Astrocyte of the spinal cord (primary cell): ENCODE data around the gene PREB.
A peak's percentile ranks its signal among the peaks of the same experiment; 100 is the strongest.
"Not testable (repeated sequence)": the region's sequence is repeated elsewhere in the genome, so short reads cannot be mapped to it uniquely, and the experiment has no call there.

Experiments used
- DNase-seq: peaks from one replicate; pipeline ENCODE4 v3.0.0; 2011; ENCODE audit warnings: low read depth, low spot score
- H3K4me3 ChIP-seq: 2 replicates; pipeline ENCODE4 v1.5.1; 2011; ENCODE audit warnings: low read depth, mild to moderate bottlenecking, low read length, moderate library complexity
- in situ Hi-C: cut with HindIII; loops from 2 replicates; pipeline ENCODE4 v1.10.0; 2017; ENCODE audit warnings: low sequenced_read_pairs
- TF ChIP-seq, protein P1 (sequence below): IDR thresholded peaks from 2 replicates; pipeline ENCODE4 v1.5.1; 2012; ENCODE audit warnings: low read depth, mild to moderate bottlenecking, low read length, inconsistent platforms

PREB gene

DNA sequence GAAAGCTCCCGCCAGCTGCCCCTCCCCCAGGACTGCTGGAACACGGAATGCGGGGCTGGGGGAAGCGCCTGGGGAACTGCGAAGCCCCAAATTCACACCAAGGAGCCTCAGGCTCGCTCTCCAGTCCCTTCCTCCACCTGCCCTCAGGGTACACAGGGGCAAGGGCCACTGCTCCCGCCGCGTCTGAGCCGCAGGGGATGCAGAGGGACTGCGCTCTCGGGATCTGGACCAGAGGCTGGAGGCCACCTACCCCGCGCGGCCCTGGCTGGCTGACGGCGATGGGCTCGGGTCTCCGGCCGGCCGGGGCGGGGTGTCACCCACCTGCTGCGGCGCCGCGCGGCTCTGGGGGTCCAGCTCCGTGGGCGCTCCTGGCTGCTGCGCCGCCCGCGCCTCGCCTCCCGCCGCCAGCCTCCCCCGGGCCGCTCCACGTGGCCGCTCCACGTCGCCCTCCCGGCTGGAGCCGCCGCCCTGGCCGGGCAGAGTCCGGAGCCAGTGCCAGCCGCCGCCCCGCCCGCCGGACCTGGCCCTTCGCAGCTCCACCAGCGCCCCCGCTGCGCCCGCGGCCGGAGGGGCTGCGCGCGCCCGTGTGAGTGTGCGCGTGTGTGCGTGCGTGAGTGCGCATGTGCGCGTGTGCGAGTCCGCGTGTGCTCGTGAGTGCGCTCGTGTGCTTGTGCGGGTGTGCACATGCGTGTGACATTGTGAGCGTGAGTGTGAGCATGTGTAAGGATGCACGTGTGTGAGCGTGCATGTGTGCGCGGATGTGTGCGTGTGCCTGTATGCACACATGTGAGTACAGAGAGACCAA, 15.7 kb downstream of the PREB start, which contains the start of gene CGREF1:
CGREF1 (minus strand) TSS at position 604 of the 805 bp plus-strand sequence. CDS start 14,762 bp downstream, outside the sequence.
- H3K4me3 ChIP-seq = peak within 1 kb of the TSS; percentile 31
- in situ Hi-C loops = loop anchor here (25.0 kb wide), 1 partner anchor 144 kb away; the partner anchor contains the start of gene SLC30A3

DNA sequence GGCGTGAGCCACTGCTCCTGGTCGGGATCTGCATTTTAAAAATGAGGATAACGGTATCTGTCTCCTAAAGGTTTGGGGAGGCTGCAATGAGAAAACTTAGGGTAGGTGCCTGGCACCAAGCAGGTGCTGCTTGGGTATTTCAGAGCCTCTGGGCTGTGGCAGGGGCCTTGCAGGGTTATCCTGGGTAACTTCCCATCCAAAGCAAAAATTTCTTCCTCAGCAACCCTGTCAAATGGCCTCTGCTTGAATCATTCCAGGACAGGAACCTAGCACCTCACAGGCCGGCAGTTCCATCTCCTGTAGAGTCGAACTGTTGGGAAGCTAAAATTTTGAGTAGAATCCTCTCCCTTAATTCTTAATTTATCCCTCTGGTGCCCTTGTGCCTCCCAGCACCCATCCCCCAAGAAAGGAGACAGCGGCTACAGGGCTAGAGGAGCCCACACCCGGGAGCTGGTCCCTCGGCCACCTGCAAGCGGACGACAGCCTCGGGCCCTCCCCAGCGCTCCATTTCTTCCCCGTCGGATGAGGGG, 16.4 kb downstream of the PREB start:
- TF ChIP-seq, protein P1, sequence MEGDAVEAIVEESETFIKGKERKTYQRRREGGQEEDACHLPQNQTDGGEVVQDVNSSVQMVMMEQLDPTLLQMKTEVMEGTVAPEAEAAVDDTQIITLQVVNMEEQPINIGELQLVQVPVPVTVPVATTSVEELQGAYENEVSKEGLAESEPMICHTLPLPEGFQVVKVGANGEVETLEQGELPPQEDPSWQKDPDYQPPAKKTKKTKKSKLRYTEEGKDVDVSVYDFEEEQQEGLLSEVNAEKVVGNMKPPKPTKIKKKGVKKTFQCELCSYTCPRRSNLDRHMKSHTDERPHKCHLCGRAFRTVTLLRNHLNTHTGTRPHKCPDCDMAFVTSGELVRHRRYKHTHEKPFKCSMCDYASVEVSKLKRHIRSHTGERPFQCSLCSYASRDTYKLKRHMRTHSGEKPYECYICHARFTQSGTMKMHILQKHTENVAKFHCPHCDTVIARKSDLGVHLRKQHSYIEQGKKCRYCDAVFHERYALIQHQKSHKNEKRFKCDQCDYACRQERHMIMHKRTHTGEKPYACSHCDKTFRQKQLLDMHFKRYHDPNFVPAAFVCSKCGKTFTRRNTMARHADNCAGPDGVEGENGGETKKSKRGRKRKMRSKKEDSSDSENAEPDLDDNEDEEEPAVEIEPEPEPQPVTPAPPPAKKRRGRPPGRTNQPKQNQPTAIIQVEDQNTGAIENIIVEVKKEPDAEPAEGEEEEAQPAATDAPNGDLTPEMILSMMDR = no peak
- in situ Hi-C loops = loop anchor here (25.0 kb wide), 1 partner anchor 144 kb away; the partner anchor contains the start of gene SLC30A3
- no peak for DNase-seq
- H3K4me3 ChIP-seq = peak overlapping the region; percentile 31

More for the DNA sequence above, 15.7 kb downstream of the PREB start, which contains the start of gene CGREF1:
- no peak for DNase-seq
- TF ChIP-seq, protein P1 = no peak

DNA sequence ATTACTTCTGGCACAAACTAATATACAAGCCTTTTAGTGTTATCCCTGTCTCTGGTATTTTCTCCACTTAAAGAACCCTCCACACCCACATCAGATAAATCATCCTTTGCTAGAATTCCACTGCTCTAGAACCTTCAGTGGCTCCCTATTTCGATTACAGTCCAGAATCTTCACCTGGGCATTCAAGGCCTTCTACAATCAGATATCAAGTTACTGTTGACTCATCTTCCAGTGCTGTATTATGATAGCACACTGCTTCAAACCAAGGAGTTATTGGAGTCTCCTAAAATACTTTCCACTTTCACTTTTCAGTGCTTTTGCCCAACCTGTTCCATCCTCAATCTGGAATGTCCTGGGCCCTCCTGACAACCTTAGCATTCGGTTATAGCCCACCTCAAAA, 18.9 kb downstream of the PREB start:
- DNase-seq = no peak
- in situ Hi-C loops = loop anchor here (25.0 kb wide), 1 partner anchor 147 kb away; the partner anchor contains the start of gene SLC30A3
- H3K4me3 ChIP-seq = no peak overlapping the region

DNA sequence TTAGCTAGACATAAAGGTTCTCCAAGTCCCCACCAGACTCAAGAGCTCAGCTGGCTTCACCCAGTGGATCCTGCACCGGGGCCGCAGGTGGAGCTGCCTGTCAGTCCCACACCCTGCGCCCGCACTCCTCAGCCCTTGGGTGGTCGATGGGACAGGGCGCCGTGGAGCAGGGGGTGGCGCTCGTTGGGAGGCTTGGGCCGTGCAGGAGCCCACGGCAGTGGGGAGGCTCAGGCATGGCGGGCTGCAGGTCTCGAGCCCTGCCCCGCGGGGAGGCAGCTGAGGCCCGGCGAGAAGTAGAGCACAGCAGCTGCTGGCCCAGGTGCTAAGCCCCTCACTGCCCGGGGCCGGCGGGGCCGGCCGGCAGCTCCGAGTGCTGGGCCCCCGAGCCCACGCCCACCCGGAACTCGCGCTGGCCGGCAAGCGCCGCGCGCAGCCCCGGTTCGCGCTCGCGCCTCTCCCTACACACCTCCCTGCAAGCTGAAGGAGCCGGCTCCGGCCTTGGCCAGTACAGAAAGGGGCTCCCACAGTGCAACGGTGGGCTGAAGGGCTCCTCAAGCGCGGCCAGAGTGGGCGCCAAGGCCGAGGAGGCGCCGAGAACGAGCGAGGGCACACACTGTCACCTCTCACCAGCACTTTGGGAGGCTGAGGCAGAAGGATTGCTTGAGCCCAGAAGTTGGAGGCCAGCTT, 22.9 kb downstream of the PREB start:
- not testable (repeated sequence) for DNase-seq, H3K4me3 ChIP-seq
- in situ Hi-C loops = loop anchor here (25.0 kb wide), 1 partner anchor 151 kb away; the partner anchor contains the start of gene SLC30A3

More for the DNA sequence above, 18.9 kb downstream of the PREB start:
- TF ChIP-seq, protein P1 = no peak

DNA sequence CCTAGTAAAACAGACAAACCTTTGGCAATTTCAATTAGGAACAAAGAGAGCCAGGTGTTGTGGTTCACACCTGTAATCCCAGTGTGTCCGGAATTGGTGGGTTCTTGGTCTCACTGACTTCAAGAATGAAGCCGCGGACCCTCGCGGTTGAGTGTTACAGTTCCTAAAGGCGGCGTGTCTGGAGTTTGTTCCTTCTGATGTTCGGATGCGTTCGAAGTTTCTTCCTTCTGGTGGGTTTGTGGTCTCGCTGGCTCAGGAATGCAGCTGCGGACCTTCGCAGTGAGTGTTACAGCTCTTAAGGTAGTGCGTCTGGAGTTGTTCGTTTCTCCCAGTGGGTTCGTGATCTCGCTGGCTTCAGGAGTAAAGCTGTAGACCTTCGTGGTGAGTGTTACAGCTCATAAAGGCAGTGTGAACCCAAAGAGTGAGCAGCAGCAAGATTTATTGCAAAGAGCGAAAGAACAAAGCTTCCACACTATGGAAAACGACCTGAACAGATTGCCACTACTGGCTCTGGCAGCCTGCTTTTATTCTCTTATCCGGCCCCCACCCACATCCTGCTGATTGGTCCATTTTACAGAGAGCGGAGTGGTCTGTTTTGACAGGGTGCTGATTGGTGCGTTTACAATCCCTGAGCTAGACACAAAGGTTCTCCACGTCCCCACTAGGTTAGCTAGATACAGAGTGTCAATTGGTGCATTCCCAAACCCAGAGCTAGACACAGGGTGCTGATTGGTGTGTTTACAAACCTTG, 23.7 kb downstream of the PREB start:
- not testable (repeated sequence) for DNase-seq, H3K4me3 ChIP-seq
- in situ Hi-C loops = loop anchor here (25.0 kb wide), 1 partner anchor 152 kb away; the partner anchor contains the start of gene SLC30A3

DNA sequence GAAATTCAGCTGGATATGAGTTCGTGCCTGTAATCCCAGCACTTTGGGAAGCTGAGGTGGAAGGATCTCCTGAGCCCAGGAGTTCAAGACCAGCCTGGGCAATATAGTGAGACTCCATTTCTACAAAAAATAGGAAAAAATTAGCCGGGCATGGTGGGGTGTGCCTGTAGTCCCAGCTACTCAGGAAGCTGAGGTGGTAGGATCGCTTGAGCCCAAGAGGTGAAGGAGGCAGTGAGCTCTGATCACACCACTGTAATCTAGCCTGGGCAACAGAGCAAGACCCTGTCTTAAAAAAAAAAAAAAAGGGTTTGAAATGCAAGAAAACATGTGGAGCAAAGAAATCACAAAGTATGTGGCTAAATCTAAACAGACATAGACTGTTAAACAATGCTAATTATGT, 25.4 kb downstream of the PREB start:
- no peak for DNase-seq
- no peak overlapping the region for H3K4me3 ChIP-seq
- TF ChIP-seq, protein P1 = no peak
- in situ Hi-C loops = loop anchor here (25.0 kb wide), 1 partner anchor 153 kb away; the partner anchor contains the start of gene SLC30A3

DNA sequence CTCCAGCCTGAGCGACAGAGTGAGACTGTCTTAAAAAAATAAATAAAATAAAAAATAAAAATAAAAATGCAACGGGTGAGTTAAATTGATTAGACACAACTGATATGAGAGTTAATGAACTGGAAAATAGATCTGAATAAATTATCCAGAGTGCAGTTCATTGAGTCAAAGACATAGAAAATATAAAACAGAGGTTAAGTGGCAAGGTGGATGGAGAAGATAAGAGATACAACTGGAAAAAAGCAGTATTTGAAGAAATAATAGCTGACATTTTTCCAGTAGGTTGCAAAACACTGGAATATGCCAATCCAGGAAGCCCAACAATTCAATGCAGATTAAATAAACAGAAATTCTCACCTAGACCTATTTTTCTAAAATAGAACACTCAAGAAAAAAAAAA, 26.2 kb downstream of the PREB start:
- H3K4me3 ChIP-seq = no peak overlapping the region
- TF ChIP-seq, protein P1 = no peak
- in situ Hi-C loops = loop anchor here (25.0 kb wide), 1 partner anchor 154 kb away; the partner anchor contains the start of gene SLC30A3
- DNase-seq = no peak
